BLaER1 treated with 17β-estradiol and CSF1 and Interleukin-3, amounts not matched to agents 10 nM and 100 nM (cell line): ENCODE measurements around the gene NUP214.

Source experiments
- H3K27ac ChIP-seq, 11 experiments: shearing (Covaris generic); formaldehyde crosslinking; 2 replicates each; pipeline ENCODE4 v1.8.1; 2022
- H3K27me3 ChIP-seq, 11 experiments: shearing (Covaris generic); formaldehyde crosslinking; 2 replicates each; pipeline ENCODE4 v1.8.1; 2022
- H3K36me3 ChIP-seq, 11 experiments: shearing (Covaris generic); formaldehyde crosslinking; 2 replicates each; pipeline ENCODE4 v1.8.1; 2022
- H3K4me1 ChIP-seq, 10 experiments: shearing (Covaris generic); formaldehyde crosslinking; 2 replicates each; pipeline ENCODE4 v1.8.1; 2022
- H3K4me2 ChIP-seq, 11 experiments: shearing (Covaris generic); formaldehyde crosslinking; 2 replicates each; pipeline ENCODE4 v1.8.1; 2022
- H3K4me3 ChIP-seq, 10 experiments: shearing (Covaris generic); formaldehyde crosslinking; 2 replicates each; pipeline ENCODE4 v1.8.1; 2022
- H3K9ac ChIP-seq, 11 experiments: shearing (Covaris generic); formaldehyde crosslinking; 2 replicates each; pipeline ENCODE4 v1.8.1; 2022
- H3K9me3 ChIP-seq, 11 experiments: shearing (Covaris generic); formaldehyde crosslinking; replicated peaks in 1 of 11; 2 replicates each; pipeline ENCODE4 v1.8.1; 2022
- H4K20me1 ChIP-seq, 11 experiments: shearing (Covaris generic); formaldehyde crosslinking; 2 replicates each; pipeline ENCODE4 v1.8.1; 2022
- Cebpa-rat ChIP-seq, 11 experiments: shearing (Covaris generic); IDR thresholded peaks; 2 replicates each; pipeline ENCODE4 v1.8.1; 2022

The NUP214 gene

DNA sequence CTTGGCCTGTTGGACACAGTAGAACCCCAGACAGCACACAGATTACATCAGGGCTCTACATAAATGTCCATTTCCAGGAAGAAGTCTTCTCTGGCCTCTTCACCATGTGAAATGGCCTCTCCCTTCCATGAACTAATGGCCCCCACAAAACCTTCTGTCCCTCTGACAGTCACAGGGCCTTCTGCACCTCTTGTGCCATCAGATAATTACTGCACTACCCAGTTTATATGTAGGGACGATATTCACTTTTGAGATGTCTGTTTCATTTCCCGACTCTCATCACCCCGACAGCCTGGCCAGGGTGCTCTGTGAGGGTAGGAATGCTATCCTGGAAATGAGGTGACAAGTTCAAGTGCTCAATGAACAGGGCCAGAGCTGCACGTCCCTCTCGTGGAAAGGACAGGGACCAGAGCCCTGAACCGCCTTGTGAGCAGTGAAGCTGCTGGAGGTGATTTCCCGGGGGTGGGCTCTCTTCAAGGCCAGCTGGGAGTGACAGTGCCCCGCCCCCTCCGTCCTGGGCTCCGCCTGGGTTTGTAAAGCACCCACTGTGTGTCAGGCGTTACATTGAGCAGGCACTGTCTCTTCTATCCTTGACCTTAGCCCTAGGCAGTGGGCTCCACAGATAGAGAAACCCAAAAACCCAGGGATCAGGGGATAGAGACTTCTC, 153.9 kb downstream of the NUP214 start:
- Histone ChIP-seq H3K36me3 (peaks cover 0 to 15% (median 0%) of the 10 kb centered on the region in 11 experiments; a peak in 4 of 22 replicates), H3K27ac (peak overlapping the region in 6 of 11 experiments; percentile 25 to 60 (median 41); a peak in 10 of 22 replicates), H3K4me3 (no peak overlapping the region), H3K27me3 (peaks cover 37 to 90% (median 80%) of the 10 kb centered on the region in 11 experiments), H3K9me3 (no peaks in the 10 kb centered on the region), H4K20me1 (peaks cover 0 to 14% (median 0%) of the 10 kb centered on the region in 11 experiments; a peak in 5 of 22 replicates), H3K4me1 (peaks cover 31 to 57% (median 50%) of the 10 kb centered on the region in 10 experiments), H3K9ac (peak overlapping the region in 2 of 11 experiments; percentile 23 to 81; a peak in 1 of 22 replicates), H3K4me2 (peak overlapping the region; percentile 89 to 100 (median 98))
- no peak for TF ChIP-seq Cebpa-rat (IDR thresholded peaks at IDR 0.05)

DNA sequence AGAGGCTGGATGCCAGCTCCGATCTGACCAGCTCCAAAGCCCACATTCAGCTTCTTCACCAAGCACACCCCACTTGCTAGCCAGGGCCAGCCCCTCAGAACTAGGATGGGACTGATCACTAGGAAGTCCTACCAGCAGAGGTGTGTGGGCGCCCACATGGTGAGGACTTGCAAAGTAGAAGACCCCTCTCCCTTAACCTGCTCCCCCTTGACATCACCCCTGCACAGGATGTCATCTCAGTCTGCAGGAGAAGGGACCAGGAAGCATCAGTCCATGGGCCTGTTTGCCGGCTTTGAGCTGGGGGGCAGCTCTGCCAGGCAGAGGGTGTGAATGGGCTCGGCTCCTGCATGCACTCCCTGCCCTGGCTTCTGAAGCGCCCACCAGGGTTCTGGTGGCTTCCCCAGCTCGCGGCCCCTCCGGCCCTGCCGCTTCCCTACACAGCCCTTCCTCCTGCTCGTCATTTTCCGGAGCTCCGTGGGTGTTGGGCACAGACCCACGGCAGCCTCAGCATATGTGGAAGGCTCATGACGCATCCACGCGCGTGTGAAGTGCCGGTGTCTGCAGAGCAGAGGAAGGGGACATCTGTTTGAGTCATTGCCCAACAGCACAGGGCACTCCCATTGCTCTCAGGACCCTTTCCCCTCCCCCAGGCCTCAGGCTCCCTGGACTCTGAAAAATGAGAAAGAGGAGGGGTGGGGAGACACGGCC, 154.6 kb downstream of the NUP214 start:
- Histone ChIP-seq H3K36me3 (peaks cover 0 to 9% (median 0%) of the 10 kb centered on the region in 11 experiments; a peak in 3 of 22 replicates), H3K9me3 (no peaks in the 10 kb centered on the region), H3K4me2 (peak overlapping the region in 5 of 11 experiments; percentile 89 to 100 (median 95); a peak in 9 of 22 replicates), H3K4me3 (no peak overlapping the region), H3K9ac (no peak overlapping the region), H4K20me1 (peaks cover 0 to 9% (median 0%) of the 10 kb centered on the region in 11 experiments; a peak in 5 of 22 replicates), H3K4me1 (peaks cover 31 to 50% (median 43%) of the 10 kb centered on the region in 10 experiments), H3K27ac (no peak overlapping the region), H3K27me3 (peaks cover 37 to 84% (median 79%) of the 10 kb centered on the region in 11 experiments)
- no peak for TF ChIP-seq Cebpa-rat (IDR thresholded peaks at IDR 0.05)

DNA sequence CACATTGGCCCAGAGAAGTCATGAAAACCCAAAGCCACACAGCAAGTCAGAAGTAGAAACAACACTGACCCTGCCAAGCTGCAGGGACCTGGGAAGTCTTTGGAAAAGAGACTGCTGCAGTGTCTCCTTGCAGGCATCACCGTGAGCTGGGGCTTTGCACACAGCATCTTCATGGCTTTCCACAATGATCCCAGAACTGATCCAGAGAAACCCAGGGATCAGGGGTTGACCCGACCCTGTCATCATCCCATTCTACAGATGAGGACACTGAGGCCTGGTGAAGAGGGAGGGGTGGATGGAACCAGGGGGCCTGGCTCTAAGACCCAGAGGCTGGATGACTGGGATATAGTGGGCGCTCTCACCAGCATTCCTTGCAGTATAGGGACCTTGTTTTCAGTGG, 155.3 kb downstream of the NUP214 start:
- H3K36me3 ChIP-seq: peaks cover 0 to 3% (median 0%) of the 10 kb centered on the region in 11 experiments; a peak in 1 of 22 replicates
- no peak for TF ChIP-seq Cebpa-rat (IDR thresholded peaks at IDR 0.05)
- peaks cover 37 to 79% (median 72%) of the 10 kb centered on the region in 11 experiments for H3K27me3 ChIP-seq

DNA sequence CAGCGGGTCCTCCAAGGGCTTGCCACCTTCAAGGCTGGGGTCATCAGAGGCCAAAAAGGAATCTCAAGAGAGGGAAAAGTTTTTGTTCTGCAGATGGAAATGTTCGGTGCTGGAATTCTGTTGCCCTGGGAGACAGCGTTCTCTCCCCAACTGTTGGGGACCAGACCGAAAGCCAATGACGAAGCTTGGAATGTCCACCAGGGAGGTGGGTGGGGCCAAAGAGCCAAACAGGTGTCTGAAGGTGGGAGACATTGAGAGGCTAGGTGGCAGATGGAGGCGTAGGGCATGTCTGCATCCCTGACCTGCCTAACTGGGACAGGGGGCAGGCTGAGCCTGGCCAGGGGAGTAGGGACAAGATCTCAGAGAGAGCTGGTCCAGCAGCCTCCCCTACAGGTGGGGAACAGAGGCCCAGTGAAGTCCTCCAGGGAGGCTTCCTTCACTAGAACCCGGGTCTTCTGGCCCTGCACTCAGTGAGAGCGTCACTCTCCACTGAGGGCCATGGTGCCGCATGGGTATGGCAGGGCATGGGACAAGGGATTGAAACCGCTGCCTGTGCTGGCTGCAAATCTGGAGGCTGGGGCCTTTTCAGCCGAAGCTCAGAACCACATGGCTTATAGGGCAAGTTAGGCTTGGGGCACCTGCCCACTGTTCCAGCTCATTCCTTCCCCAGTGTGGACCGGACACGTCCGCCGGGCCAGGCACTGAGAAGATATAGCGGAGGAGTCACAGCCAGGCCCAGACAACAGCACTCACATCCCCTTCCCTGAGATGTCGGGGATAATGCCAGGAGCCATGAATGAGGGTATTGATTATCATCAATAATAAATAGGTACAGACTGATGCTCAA, 156.0 kb downstream of the NUP214 start:
- Histone ChIP-seq H4K20me1 (no peaks in the 10 kb centered on the region), H3K9me3 (no peaks in the 10 kb centered on the region), H3K9ac (no peak overlapping the region), H3K27ac (no peak overlapping the region), H3K4me3 (no peak overlapping the region), H3K27me3 (peaks cover 37 to 72% (median 65%) of the 10 kb centered on the region in 11 experiments), H3K4me1 (peaks cover 22 to 41% (median 32%) of the 10 kb centered on the region in 10 experiments), H3K4me2 (0 out of 22 replicates have a peak overlapping the region, but pooled peaks of 1 of the 11 experiments have one; percentile 95), H3K36me3 (no peaks in the 10 kb centered on the region)
- no peak for TF ChIP-seq Cebpa-rat (IDR thresholded peaks at IDR 0.05)

More for the DNA sequence above, 155.3 kb downstream of the NUP214 start:
- Histone ChIP-seq H4K20me1 (peaks cover 0 to 2% (median 0%) of the 10 kb centered on the region in 11 experiments; a peak in 3 of 22 replicates), H3K27ac (no peak overlapping the region), H3K9me3 (no peaks in the 10 kb centered on the region), H3K4me3 (no peak overlapping the region), H3K9ac (no peak overlapping the region), H3K4me2 (peak overlapping the region in 5 of 11 experiments; percentile 89 to 100 (median 95); a peak in 6 of 22 replicates), H3K4me1 (peaks cover 29 to 46% (median 37%) of the 10 kb centered on the region in 10 experiments)

DNA sequence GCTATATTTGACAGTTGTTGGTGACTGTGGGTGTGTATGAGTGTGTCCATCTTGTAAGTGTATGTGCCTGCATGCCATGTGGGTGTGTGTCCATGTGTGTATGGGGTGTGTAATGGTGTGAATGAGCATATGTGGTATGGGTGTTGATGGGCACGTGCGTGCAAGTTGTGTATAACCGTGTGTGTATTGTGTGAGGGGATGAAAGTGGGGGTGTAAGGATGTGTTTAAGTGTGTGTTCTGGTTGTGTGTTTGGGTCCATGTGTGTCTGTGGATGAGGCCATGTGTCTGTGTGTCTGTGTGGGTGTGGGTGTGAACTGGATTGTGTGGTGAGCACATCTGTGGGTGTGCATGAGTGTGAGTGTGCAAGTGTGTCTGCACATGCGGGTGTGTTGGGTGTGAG, 156.8 kb downstream of the NUP214 start:
- H3K4me2 ChIP-seq: peak overlapping the region in 9 of 11 experiments; percentile 10 to 64 (median 47); a peak in 12 of 22 replicates
- peaks cover 16 to 41% (median 29%) of the 10 kb centered on the region in 10 experiments for H3K4me1 ChIP-seq
- peak overlapping the region in 1 of 10 experiments; percentile 41; a peak in 1 of 20 replicates for H3K4me3 ChIP-seq
- no peak overlapping the region for H3K9ac ChIP-seq
- H4K20me1 ChIP-seq: no peaks in the 10 kb centered on the region
- peaks cover 37 to 64% (median 57%) of the 10 kb centered on the region in 11 experiments for H3K27me3 ChIP-seq
- no peaks in the 10 kb centered on the region for H3K9me3 ChIP-seq
- no peaks in the 10 kb centered on the region for H3K36me3 ChIP-seq
- H3K27ac ChIP-seq: no peak overlapping the region
- TF ChIP-seq Cebpa-rat (IDR thresholded peaks at IDR 0.05): no peak

DNA sequence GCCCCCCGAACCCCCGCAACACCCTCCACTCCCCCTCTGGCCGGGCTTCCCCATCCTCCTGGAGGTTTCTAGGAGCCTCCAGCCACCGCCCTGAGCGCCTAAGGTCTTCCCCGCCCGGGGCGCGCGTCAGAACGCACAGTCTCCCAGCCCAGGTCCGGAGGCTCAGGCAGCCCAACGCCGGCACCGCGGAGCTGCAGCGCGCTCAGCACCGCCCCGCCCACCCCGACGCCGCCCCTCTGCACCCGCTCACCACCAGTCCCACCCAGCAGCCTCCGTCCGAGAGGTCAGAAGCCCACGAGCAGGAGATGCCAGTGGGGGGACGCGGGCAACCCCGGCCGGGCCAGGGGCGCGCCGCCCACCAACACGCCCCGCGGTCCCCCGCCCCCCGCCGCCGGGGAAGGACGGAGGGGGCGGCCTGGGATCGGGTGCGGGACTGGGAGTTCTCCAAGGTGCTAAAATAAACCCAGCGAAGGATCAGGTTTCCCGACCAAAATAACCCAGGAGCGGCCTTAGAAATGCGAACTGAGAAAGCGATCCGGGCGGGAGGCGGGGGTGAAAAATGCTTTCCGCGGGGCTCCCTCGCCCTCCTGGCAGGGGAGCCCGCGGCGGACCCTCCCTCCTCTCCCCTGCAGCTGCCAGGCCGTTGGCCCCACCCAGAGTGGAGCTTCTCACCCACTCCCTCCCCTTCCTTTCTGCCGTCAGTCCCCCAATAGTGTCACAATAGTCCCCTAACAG, 157.5 kb downstream of the NUP214 start:
- no peaks in the 10 kb centered on the region for H3K36me3 ChIP-seq
- H3K4me3 ChIP-seq: peak overlapping the region in 2 of 10 experiments; percentile 8 to 41; a peak in 4 of 20 replicates
- TF ChIP-seq Cebpa-rat (IDR thresholded peaks at IDR 0.05): no peak
- peaks cover 37 to 57% (median 52%) of the 10 kb centered on the region in 11 experiments for H3K27me3 ChIP-seq
- H3K4me1 ChIP-seq: peaks cover 19 to 48% (median 31%) of the 10 kb centered on the region in 10 experiments
- no peaks in the 10 kb centered on the region for H4K20me1 ChIP-seq
- H3K4me2 ChIP-seq: peak overlapping the region; percentile 10 to 64 (median 35); a peak in 17 of 22 replicates
- no peaks in the 10 kb centered on the region for H3K9me3 ChIP-seq
- no peak overlapping the region for H3K9ac ChIP-seq
- H3K27ac ChIP-seq: no peak overlapping the region
